Measurements from ENCODE around the gene MAD1L1.

GRCh38 chr7:2029211-2029905, 203.4 kb downstream of the MAD1L1 start:
- no peak for TF ChIP-seq CTCF (tag by site-specific recombination; IDR thresholded peaks at IDR 0.05)
- no peak for TF ChIP-seq ZNF112 (tag by site-specific recombination; IDR thresholded peaks at IDR 0.05)

Data from HEK293 (cell line).